Motor neuron (in vitro differentiated cells): ENCODE measurements around the gene UGT1A3. TPM values are rescaled to one million over a fixed set of nuclear protein-coding genes. Genes with fewer than 3 reads are reported as not detected.
A peak's percentile ranks its signal among the peaks of the same experiment; 100 is the strongest.
"Not testable (repeated sequence)": the region's sequence is repeated elsewhere in the genome, so short reads cannot be mapped to it uniquely, and the experiment has no call there.

Experiments
- ATAC-seq, 8 experiments: fragments of 200-7000 bp; cut with Tn5 transposase; replicated peaks in 6 of 8; 2 replicates each; pipeline ENCODE4 v1.8.0; 2021; ENCODE audit warnings: mild to moderate bottlenecking in 8 of 8, moderate library complexity in 8 of 8
- H3K27ac ChIP-seq, 2 donors: fragments of 250-450 bp; sonication (Bioruptor Pico); 2 replicates each; pipeline ENCODE4 v1.9.0; 2021; ENCODE audit warnings: antibody characterized with exemption in 2 of 2, mild to moderate bottlenecking in 2 of 2, moderate library complexity in 1 of 2
- H3K4me1 ChIP-seq, 2 donors: fragments of 250-450 bp; sonication (Bioruptor Pico); replicated peaks in 1 of 2; 2 replicates each; pipeline ENCODE4 v1.6.1; 2021; ENCODE audit warnings: antibody characterized with exemption in 2 of 2, mild to moderate bottlenecking in 2 of 2, moderate library complexity in 1 of 2
- H3K4me3 ChIP-seq, 5 donors: fragments of 250-450 bp; sonication (Bioruptor Pico); 2 replicates each; pipeline ENCODE4 v1.9.0; 2021; ENCODE audit warnings: antibody characterized with exemption in 5 of 5, mild to moderate bottlenecking in 5 of 5, moderate library complexity in 4 of 5
- WGBS, 10 experiments: fragments of 450-650 bp; shearing (Covaris generic); methylation state at CpG; one replicate each; pipeline ENCODE4 v1.0.0; 2022; 5-methylcytosine and 5-hydroxymethylcytosine counted together
- in situ Hi-C, 9 experiments: fragments of 400-800 bp; cut with MboI; loops; one replicate each; pipeline ENCODE4 v1.15.0; 2021; ENCODE audit warnings: low sequenced_read_pairs in 9 of 9, low pct_unique_long_range_greater_than_20kb in 2 of 9; ENCODE audit not compliant: unreplicated experiment in 9 of 9
- total RNA-seq, 8 experiments: library from RNA; unstranded; fragments of 300-600 nt; gene quantifications; 2 replicates each; pipeline versions ENCODE4 v1.2.3 to v1.2.4, GENCODE V29; 2022

The UGT1A3 gene
- total RNA-seq, 8 experiments from 2014 or later = 0.24 to 0.76 (median 0.31) TPM; not detected in 5

DNA sequence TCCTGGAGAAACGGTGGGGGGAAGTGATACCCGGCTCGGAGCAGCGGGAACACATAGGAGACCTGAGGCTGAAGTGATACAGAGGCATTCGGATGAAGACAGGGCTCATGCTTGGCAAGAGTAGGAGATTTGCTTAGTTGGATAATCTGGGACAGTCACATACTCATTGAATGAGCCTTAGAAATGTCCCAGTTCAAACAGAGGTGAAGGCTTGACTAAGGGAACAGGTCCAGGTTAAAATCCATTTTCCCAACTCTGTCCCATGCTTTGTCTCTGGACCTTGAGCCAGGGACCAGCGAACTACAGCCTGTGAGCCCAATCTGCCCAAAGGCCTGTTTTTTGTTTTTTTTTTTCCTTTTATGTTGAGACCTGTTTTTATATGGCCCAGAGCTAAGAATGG lies 34.9 kb upstream of the UGT1A3 start:
- no peak overlapping the region for H3K27ac ChIP-seq
- no peak overlapping the region for H3K4me3 ChIP-seq
- WGBS, 10 experiments = 34 to 98% (median 87%) methylated on average over 1 to 6 of the region's 6 CpGs; no CpG with 5 or more reads in 3 of the 10 experiments
- peaks cover 4% of the 10 kb centered on the region in 2 donors for H3K4me1 ChIP-seq
- no peak for ATAC-seq
- in situ Hi-C loops = no loop called here

DNA sequence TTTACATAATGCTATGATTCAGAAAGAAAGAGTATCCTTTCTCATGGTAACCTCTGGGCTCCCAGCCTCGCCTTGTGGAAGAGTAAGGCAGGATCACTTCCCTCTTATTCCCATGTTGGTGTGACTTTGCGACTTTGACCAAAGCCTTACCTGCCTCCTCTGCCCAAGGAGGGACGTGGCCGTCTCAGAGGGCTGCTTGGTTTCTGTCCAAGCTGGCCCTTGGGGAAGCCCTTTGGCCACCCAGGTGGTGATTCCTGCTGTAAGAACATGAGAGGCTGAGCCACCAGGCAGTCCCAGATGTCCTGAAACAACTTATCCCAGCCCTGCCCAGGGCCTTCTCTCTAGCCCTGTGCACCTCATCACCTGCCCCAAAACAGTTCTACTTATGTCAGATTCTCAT lies 30.1 kb upstream of the UGT1A3 start:
- no peak for ATAC-seq
- in situ Hi-C loops = no loop called here
- Histone ChIP-seq H3K27ac (no peak overlapping the region), H3K4me1 (peaks cover 0 to 4% of the 10 kb centered on the region in 2 donors), H3K4me3 (no peak overlapping the region)
- 30 to 100% (median 93%) methylated on average over 1 to 3 of the region's 4 CpGs; no CpG with 5 or more reads in 3 of the 10 experiments for WGBS, 10 experiments

DNA sequence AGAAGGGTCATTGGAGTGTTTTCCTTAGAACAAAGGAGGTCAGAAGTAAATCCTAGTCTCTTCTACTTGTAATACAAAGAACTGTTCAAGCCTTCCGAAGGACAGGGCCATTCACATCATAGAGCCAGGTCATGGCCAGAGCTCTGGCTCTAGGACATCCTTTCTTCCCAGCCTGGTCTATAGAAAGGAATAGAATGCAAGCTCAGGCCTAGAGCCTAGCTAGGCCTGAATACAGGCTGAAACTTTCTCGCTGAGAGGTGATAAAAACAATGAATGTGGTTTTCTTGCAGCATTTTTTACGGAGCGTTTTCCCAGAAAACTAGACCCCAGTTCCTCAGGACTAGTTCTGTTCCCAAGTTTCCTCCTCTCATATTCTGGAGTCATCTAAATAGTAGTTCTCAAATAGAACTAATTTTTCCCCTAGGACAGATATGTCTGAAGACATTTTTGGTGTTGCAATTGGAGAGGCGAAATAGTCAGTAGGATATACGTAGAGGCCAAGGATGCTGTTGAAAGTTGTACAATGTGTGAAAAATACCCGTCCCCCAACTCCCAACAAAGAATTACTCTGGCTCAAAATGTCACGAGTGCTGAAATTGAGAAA lies 29.3 kb upstream of the UGT1A3 start:
- in situ Hi-C loops = loop anchor here in 2 of 9 experiments (25.0 kb wide), 2 partner anchors 162 to 237 kb away; no protein-coding TSS in a partner anchor
- Histone ChIP-seq H3K27ac (no peak overlapping the region), H3K4me3 (no peak overlapping the region), H3K4me1 (peaks cover 0 to 4% of the 10 kb centered on the region in 2 donors)
- WGBS, 10 experiments = 60 to 93% (median 77%) methylated on average over 1 to 7 of the region's 8 CpGs; no CpG with 5 or more reads in 3 of the 10 experiments
- no peak for ATAC-seq

DNA sequence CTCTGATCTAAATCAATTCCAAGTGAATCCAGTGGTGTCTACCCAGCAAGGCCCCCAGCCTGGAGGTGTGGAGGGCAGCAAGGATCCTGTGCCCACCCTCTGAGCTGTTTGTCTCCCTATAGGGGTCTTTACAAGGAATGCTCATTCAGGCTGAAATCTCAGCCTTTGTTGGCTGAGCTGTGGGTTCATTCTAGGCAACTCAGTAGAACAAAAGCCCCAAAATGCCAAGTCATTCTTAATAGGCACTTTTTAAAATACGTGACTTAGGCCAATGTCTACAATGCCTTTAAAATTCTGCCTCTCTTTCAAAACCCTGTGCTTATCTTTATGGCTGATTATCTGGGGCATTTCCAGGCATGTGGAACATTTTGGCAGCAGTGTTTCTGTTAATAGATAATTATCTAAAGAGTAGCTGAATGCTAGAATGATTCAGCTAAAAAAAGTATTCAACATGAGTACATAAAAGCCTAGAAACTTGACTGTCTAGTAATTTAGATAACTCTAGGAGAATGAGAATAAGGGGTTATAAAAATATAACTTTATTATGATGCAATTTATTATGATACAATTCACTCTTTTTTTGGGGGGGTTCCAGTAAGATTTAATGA lies 28.7 kb upstream of the UGT1A3 start:
- in situ Hi-C loops = loop anchor here in 2 of 9 experiments (25.0 kb wide), 2 partner anchors 163 to 238 kb away; no protein-coding TSS in a partner anchor
- Histone ChIP-seq H3K27ac (no peak overlapping the region), H3K4me3 (no peak overlapping the region), H3K4me1 (peaks cover 0 to 4% of the 10 kb centered on the region in 2 donors)
- peak in 5 of 8 experiments; percentile 24 to 52 (median 45) for ATAC-seq
- 0 to 40% (median 17%) methylated on average over 1 of the region's 1 CpG; no CpG with 5 or more reads in 5 of the 10 experiments for WGBS, 10 experiments

DNA sequence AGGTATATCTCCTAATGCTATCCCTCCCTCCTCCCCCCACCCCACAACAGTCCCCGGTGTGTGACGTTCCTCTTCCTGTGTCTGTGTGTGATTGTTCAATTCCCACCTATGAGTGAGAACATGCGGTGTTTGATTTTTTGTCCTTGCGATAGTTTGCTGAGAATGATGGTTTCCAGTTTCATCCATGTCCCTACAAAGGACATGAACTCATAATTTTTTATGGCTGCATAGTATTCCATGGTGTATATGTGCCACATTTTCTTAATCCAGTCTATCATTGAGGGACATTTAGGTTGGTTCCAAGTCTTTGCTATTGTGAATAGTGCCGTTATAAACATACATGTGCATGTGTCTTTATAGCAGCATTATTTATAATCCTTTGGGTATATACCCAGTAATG lies 28.0 kb upstream of the UGT1A3 start:
- in situ Hi-C loops = loop anchor here in 2 of 9 experiments (25.0 kb wide), 2 partner anchors 164 to 239 kb away; no protein-coding TSS in a partner anchor
- ATAC-seq, H3K27ac ChIP-seq, H3K4me1 ChIP-seq, H3K4me3 ChIP-seq: not testable (repeated sequence)
- WGBS, 10 experiments = 90 to 100% (median 100%) methylated on average over 1 to 2 of the region's 5 CpGs; no CpG with 5 or more reads in 5 of the 10 experiments

DNA sequence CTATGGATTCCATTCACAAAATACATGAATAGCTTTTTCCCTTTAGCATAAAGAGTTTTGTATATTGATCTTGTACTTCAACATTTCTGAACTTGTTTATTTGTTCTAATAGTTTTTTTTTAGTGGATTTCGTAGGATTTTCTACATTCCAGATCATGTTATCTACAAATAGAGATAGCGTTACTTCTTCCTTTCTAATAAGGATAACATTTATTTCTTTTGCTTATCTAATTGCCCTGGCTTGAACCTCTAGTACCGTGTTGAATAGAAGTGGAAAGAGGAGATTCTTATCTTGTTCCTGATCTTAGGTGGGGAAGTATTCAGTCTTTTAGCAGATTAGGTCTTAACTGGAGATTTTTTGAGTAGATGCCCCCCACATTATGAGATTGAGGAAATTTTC lies 26.6 kb upstream of the UGT1A3 start:
- Histone ChIP-seq H3K4me1 (peaks cover 0 to 4% of the 10 kb centered on the region in 2 donors), H3K4me3 (no peak overlapping the region), H3K27ac (no peak overlapping the region)
- in situ Hi-C loops = loop anchor here in 2 of 9 experiments (25.0 kb wide), 2 partner anchors 165 to 240 kb away; no protein-coding TSS in a partner anchor
- ATAC-seq = no peak
- 56 to 97% (median 89%) methylated on average over 2 to 3 of the region's 3 CpGs for WGBS, 10 experiments

DNA sequence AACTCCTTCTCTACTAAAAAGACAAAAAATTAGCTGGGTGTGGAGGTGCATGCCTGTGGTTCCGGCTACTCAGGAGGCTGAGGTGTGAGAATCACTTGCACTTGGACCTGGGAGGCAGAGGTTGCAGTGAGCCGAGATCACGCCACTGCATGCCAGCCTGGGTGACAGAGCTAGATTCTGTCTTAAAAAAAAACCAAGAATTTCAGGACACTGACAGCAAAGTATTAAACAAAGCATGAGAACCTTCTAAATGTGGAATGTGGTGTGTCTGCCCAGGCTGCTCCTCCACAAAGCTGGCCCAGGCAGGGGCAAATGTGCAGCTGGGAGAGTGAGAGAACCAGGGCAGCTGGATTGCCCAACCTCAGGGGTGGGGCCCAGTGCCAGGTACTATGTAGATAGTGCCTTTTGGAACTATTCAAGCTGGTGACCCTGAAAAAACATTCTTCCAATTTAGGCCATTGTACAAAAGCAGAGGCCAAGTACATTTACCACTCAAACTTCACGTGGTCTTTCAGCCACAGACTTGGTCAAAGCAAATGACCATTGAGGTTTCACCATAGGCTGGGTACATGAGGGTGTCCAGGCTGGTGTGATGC lies 22.8 kb upstream of the UGT1A3 start:
- 53 to 100% (median 91%) methylated on average over 1 to 4 of the region's 4 CpGs; no CpG with 5 or more reads in 3 of the 10 experiments for WGBS, 10 experiments
- H3K27ac ChIP-seq = no peak overlapping the region
- no peaks in the 10 kb centered on the region for H3K4me1 ChIP-seq
- no peak overlapping the region for H3K4me3 ChIP-seq
- in situ Hi-C loops = loop anchor here in 2 of 9 experiments (25.0 kb wide), 2 partner anchors 169 to 244 kb away; no protein-coding TSS in a partner anchor
- no peak for ATAC-seq

DNA sequence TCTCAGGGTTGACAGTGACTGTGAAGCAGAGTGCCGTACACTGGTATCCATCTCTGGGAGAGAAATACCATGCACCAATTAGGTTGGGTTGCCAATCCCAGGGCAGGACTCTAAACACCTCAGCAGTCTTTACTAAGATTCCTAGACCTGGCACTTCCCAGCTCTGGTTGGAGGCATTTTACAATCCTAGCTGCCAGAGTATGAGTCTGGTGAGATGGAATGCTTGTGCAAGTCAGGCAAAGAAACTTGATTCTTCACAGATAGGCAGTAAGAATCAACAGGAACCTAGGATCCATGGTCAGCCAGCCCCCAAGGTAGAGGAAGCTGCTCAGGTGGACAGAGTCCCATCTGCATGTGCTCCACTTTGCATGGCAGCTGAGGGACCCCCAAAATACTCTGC lies 22.1 kb upstream of the UGT1A3 start:
- H3K27ac ChIP-seq = no peak overlapping the region
- WGBS, 10 experiments = 43 to 80% (median 60%) methylated on average over 1 of the region's 1 CpG; no CpG with 5 or more reads in 7 of the 10 experiments
- H3K4me1 ChIP-seq = no peaks in the 10 kb centered on the region
- H3K4me3 ChIP-seq = no peak overlapping the region
- no peak for ATAC-seq
- in situ Hi-C loops = loop anchor here in 2 of 9 experiments (25.0 kb wide), 2 partner anchors 169 to 244 kb away; no protein-coding TSS in a partner anchor

DNA sequence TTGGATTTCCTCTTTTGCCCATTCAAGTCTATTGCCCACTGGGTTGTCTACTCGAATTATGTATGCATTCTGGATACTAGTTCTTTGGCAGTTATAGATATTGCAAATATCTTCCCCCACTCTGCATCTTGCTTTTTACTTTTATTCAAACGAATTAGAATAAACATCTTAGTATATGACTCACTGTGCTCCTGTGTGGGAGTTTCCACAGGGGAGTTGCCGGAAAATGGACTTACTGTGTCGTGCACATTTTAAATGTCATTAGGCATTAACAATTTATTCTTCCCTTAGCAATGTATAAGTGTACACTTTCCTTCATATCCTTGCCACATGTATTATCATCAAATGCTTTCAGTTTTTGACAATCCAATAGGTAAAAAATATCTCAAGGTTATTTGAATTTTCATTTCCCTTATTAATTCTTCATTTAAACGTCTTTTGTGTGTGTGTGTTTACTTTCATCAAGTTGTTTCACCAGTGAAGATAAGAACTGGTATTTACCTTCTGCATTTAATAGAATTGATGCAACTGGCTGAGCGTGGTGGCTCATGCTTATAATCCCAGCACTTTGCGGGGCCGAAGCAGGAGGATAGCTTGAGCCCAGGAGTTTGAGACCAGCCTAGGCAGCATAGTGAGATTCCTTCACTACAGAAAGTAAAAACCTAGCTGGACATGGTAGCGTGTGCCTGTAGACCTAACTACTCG lies 20.8 kb upstream of the UGT1A3 start:
- WGBS, 10 experiments = 7 to 89% (median 82%) methylated on average over 3 to 9 of the region's 10 CpGs
- no peaks in the 10 kb centered on the region for H3K4me1 ChIP-seq
- peak in 4 of 8 experiments; percentile 70 to 88 (median 83) for ATAC-seq
- H3K27ac ChIP-seq = no peak overlapping the region
- H3K4me3 ChIP-seq = no peak overlapping the region
- in situ Hi-C loops = loop anchor here in 2 of 9 experiments (25.0 kb wide), 2 partner anchors 171 to 246 kb away; no protein-coding TSS in a partner anchor

DNA sequence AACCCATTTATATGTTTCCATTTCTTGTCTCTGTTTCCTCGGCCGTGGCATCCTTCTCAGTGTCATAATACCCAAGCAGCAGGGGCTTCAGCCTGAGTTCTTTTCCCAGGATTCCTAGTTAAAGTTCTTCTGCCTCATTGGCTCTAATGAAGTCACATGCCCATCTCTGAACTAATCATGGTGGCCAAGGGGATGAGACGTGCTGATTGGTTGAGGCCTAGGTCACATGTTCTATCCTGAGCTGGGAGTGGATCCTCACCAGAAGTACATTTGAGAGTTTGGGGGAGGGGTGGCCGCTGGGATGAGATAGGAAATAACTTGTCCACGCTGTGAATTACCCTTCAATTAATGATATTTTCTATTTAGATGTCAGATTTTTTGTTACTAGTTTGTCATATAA lies 19.9 kb upstream of the UGT1A3 start:
- WGBS, 10 experiments = 42 to 100% (median 93%) methylated on average over 1 to 5 of the region's 5 CpGs; no CpG with 5 or more reads in 3 of the 10 experiments
- ATAC-seq = no peak
- no peaks in the 10 kb centered on the region for H3K4me1 ChIP-seq
- in situ Hi-C loops = loop anchor here in 2 of 9 experiments (25.0 kb wide), 2 partner anchors 172 to 247 kb away; no protein-coding TSS in a partner anchor
- H3K4me3 ChIP-seq = no peak overlapping the region
- H3K27ac ChIP-seq = no peak overlapping the region

DNA sequence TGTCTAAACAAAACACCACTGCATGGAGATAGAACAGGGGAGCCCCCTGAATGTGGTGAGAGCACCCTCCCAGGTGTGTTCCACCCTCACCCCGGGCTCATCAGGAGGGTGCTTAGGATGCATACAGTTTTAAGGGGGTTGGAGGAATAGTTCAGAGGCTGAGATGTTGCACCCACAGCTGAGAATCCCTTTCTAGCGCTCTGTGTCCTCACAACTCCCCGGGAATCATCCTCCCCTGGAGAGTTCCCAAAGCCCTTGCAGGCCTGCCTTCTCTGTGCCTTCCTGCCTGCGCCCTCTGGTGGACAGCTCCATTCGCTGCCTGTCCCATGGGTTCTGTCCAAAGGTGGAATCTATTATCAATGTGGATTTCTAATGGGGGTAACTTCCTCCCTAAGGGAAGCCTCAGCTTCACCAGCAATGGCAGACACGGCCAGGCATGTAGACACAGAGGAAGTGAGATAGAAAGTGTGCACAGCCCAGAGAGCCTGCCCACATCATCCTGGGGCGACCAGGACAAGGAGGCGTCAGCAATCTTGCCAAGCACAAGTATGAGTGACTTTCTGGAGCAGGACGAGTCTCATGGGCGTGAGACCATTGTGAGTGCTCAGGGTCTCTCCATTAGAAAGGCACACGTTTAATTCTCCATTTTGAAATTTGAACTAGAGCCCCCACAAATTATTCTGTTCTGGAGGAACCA lies 17.4 kb upstream of the UGT1A3 start:
- Histone ChIP-seq H3K4me3 (no peak overlapping the region), H3K4me1 (no peaks in the 10 kb centered on the region), H3K27ac (no peak overlapping the region)
- WGBS, 10 experiments = 5 to 100% (median 41%) methylated on average over 1 to 7 of the region's 11 CpGs; no CpG with 5 or more reads in 2 of the 10 experiments
- ATAC-seq = peak; percentile 44 to 94 (median 76)
- in situ Hi-C loops = loop anchor here in 2 of 9 experiments (25.0 kb wide), 2 partner anchors 174 to 249 kb away; no protein-coding TSS in a partner anchor
